Measurements from ENCODE around the gene ODC1.

The ODC1 gene

DNA sequence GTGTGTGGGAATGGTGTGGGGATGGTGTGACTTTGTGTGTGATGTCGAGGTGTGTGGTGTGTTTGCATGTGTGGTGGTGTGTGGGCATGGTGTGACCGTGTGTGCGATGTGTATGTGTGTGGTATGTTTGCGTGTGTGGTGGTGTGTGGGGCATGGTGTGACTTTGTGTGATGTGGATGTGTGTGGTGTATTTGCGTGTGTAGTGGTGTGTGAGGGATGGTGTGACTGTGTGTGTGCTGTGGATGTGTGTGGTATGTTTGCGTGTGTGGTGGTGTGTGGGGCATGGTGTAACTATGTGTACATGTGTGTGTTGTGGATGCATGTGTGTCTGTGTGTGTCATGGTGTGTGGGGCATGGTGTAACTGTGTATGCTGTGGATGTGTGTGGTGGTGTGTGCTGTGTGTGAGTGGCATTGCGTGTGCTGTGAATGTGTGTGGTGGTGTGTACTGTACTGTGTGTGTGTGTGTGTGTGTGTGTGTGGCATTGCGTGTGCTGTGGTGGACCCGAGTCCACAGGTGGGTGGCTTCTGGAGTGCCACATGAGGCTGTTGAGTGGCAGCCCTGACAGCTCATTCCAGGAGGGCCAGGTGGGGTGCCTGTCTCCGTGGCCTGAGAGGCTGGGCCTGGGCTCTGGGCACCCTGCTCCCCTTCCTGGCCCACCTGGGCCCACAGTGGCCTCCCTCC is 14.7 kb downstream of the ODC1 start:
- no peak for DNase-seq

- DNase-seq = peak in 1 of 2 donors; percentile 22
Observed at GRCh38 chr2:10432311-10433181, 15.6 kb downstream of the ODC1 start.

GRCh38 chr2:10431797-10432196 is 16.3 kb downstream of the ODC1 start:
- DNase-seq = peak in 1 of 2 donors; percentile 20

- DNase-seq = no peak
Observed at GRCh38 chr2:10430886-10431622, 17.1 kb downstream of the ODC1 start.

DNA sequence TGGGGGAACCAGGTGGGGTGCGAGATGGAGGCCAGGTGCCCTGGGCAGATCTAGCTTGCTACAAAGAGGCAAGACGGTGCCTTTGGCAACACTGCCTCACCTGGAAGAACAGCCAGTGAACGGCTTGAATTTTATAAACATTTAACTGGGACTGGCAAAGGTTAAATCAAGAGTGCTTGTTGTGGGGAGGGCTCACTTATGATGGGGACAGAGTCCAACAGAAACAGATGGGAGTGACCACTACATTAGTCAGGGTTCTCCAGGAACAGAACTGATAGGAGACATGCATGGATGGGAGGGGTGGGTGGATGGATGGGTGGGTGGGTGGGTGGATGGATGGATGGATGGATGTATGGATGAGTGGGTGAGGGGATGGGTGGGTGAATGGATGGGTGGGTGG is 19.2 kb downstream of the ODC1 start:
- no peak for DNase-seq

DNA sequence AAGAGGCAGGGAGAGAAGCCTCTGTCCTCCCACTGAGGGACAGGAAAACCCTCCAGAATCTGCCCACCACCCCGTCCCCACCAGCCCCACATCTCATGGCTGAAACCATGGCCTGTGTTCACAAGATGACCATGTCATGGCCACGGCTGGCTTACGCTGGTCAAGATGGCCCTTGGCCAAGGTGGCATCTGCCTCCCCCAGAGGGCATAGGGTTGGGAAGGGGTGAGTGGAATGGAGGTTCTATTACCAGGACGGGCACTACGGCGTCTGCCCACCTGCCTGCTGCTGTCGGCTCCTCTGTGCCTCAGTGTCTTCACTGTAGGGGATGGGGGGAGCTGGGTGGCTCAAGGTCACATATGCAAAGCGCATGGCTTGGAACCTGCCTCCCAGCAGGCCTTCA is 19.8 kb downstream of the ODC1 start:
- DNase-seq = no peak

DNA sequence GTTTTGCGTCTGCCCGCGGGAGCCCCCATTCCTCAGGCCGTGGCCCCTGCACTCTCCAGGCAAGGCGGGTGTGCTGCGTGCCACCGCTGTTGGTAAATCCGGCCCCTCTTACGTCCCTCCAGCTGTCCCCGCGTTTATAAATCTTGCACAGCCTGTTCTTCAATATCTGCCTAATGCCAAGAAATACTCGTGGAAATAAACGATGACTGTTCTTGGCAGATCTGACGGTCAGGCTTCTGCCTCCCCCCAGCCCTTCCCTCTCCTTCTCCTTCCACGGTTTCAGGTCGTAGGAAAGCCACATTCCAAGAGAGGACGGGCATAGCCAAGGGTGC is 20.5 kb downstream of the ODC1 start:
- DNase-seq = no peak

- no peak for DNase-seq
Observed at GRCh38 chr2:10426726-10427617, 21.2 kb downstream of the ODC1 start.

- no peak for DNase-seq
Observed at GRCh38 chr2:10425699-10426098, 22.4 kb downstream of the ODC1 start.

DNA sequence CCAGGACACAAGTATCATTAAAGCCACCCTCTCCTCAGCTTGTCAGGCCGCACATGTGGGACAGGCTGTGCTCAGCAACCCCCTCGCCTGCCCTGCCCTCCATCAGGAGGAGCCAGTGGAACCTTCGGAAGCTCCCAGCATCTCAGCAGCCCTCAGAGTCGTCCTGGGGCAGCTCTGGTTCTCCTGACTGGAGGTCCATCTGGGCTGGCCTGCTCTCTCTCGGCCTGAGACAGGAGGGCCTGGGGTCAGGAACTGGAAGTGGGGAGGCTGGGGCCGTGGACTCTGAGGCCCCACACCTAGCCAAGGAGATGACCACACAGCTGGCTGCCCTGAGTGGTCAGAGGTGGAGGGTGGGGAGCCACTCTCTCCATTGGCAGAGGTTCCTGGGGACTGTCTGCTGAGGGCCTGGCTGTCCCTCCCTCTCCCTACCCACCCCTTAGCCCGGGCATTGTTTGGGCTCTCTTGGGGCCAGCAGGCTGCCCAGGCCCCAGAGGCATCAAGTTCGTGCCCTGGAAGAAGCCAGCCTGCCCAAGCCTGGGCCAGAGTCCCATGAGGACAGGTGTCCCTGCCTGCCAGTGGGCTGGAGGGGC is 23.1 kb downstream of the ODC1 start:
- DNase-seq = no peak

- no peak for DNase-seq
Observed at GRCh38 chr2:10424051-10424450, 24.1 kb downstream of the ODC1 start.

DNA sequence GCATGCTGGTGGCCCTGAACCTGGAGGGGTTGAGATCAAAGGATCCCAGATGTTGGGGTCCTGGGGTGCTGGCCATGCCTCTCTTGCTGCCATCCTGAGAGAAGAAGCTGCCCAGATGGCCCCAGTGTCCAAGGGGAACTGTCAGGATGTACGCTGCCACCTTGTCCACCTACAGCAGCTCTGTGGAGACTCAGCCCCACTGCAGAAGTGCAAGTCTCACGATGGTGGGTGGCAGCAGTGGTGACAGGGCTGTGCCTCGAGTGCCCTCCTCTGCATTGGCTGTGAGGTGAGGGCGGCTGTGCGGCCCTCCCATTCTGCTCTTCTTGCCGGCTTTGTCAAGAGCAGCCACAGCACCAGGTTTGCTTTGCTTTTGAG is 24.7 kb downstream of the ODC1 start:
- no peak for DNase-seq

DNA sequence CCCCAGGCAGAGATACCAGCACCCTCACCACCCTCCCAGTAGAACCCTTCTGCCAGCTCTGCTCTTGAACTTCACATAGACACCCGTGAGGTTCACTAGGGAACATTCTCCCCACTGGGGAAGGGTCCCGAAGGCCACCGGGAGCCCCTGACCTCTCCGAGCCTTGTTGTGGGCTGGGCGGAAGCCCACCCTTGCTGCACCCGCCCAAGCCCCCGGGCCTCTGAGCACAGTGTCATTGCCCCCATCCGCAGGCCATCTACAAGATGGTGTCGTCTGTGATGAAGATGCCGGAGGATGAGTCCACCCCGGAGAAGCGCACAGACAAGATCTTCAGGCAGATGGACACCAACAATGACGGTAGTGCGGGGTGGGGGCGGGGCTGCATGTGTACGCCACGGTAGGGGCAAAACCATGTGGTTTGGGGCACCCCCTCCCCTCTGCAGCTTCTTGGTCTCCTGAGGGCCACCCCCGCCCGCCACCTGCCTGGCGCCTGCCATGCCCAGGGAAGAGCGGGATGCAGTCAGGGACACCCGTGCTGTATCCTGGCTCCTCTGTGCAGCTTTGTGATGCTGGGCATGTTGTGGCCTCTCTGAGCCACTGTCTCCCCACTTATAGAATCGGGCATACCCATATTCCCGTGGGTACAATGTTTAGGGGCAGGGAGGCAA is 25.3 kb downstream of the ODC1 start:
- no peak for DNase-seq

GRCh38 chr2:10422251-10422650 is 25.9 kb downstream of the ODC1 start:
- no peak for DNase-seq

DNA sequence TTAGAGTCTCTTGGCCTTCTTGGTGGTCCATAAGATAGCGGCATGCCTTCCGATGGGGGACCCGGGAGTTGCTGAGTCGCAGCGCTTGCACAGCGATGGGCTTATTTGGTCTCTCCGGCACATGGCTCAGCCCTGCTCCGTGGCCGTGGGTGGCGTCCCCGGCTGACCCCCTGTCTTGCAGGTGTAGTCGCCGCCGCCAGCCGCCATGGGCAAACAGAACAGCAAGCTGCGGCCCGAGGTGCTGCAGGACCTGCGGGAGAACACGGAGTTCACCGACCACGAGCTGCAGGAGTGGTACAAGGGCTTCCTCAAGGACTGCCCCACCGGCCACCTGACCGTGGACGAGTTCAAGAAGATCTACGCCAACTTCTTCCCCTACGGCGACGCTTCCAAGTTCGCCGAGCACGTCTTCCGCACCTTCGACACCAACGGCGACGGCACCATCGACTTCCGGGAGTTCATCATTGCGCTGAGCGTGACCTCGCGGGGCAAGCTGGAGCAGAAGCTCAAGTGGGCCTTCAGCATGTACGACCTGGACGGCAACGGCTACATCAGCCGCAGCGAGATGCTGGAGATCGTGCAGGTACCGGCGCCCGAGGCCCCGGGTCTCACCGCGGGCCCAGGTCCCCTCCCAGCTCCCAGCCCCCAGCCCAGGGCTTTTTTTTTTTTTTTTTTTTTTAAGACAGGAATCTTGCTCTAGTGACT is 28.4 kb downstream of the ODC1 start:
- DNase-seq = no peak

- DNase-seq = no peak
Observed at GRCh38 chr2:10417551-10418335, 30.4 kb downstream of the ODC1 start.

DNA sequence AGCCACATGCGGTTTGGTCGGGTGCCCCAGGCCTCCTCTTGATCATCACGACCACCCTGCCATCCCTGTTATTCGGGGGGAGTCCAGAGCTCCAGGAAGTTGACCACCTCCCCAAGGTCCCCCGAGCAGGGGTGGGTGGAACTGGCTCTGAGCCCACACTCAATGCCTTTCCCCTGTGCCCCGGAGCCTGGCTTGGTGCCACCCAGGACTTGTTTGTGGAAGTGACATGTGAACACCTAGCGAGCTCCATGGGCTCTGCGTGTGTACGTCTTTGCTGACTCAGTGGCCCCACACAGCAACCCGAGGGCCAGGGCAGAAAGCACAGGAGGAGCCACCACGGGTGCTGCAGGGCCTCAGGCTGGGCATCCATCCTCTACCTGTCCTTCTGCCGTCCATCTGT is 32.5 kb downstream of the ODC1 start:
- no peak for DNase-seq

DNA sequence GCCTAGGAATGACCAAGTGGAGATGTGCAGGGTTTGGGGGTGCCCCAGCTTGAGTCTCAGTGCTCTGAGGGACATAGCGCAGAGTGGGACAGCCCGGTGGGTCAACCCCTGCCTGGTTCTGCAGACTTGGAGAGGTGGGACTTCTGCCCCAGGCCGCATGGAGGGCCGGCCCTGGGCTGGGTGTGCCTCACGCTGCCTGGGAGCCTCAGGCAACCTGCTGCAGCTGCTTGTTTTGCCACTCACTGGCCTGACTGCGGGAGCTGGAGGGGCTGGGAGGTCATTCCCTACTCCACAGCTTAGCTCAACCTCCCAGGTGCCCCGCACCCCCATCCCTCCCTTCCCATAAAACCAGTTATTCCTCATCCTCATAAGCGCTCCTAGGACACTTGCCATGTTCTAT is 33.1 kb downstream of the ODC1 start:
- DNase-seq = no peak

- no peak for DNase-seq
Observed at GRCh38 chr2:10414591-10414990, 33.5 kb downstream of the ODC1 start.

DNA sequence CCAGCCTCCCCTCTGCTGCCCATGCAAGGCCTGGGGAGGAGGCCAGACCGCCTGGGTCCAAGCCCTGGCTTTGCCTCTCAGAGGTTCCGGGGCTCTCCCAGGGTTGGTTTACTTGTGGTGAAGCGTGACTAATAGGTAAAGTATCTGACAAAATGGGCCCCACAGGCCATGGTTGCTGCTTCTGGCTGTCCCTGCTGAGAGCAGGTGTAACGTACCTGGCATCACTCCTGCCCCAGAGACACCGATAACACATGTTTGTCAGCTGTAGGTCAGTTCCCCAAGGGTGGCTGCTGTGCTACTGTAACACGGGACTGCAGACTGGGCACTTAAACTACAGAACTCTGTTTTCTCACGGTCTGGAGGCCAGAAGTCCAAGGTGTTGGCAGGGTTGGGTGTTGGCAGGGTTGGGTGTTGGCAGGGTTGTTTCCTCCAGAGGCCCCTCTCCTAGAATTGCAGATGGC is 34.1 kb downstream of the ODC1 start:
- DNase-seq = no peak
